ENCODE measurements around the gene LHX4. TPM values are rescaled to one million over a fixed set of nuclear protein-coding genes. Genes with fewer than 3 reads are reported as not detected.

Gene LHX4
- total and polyA plus RNA-seq, 10 of the 15 experiments (the other 5 are each of a cell fraction or from before 2014, with no cell fraction given): 0.05 to 0.80 (median 0.32) TPM; not detected in 6

DNA sequence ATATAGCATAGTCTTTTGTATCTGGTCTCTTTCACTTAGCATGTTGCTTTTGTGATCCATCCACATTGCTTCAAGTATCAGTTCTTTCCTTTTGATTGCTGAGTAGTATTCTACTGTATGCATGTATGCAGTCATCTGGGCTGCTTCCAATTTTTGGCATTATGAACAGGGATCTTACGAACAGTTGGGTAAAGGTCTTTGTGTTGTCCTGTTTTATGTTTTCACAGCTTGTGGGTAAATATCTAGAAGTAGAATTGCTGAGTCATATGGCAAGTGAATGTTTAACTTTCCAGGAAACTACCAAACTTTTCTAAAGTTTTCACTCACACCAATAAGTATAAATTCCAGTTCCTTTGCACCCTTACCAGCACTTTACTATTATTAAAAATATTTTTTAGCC lies 60.9 kb downstream of the LHX4 start (continued):
- TF ChIP-seq, protein P1, sequence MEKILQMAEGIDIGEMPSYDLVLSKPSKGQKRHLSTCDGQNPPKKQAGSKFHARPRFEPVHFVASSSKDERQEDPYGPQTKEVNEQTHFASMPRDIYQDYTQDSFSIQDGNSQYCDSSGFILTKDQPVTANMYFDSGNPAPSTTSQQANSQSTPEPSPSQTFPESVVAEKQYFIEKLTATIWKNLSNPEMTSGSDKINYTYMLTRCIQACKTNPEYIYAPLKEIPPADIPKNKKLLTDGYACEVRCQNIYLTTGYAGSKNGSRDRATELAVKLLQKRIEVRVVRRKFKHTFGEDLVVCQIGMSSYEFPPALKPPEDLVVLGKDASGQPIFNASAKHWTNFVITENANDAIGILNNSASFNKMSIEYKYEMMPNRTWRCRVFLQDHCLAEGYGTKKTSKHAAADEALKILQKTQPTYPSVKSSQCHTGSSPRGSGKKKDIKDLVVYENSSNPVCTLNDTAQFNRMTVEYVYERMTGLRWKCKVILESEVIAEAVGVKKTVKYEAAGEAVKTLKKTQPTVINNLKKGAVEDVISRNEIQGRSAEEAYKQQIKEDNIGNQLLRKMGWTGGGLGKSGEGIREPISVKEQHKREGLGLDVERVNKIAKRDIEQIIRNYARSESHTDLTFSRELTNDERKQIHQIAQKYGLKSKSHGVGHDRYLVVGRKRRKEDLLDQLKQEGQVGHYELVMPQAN (conservative IDR thresholded peaks at IDR 0.05): 0 out of 2 replicates have a peak, but pooled peaks have one; percentile 29
- TF ChIP-seq MEF2A (IDR thresholded peaks at IDR 0.05; ENCODE audit: insufficient read depth, low read depth, low read length) (0 out of 2 replicates have a peak, but pooled peaks have one; percentile 13), IKZF2 (IDR thresholded peaks at IDR 0.05) (peak; percentile 54), ZNF217 (IDR thresholded peaks at IDR 0.05) (0 out of 2 replicates have a peak, but pooled peaks have one; percentile 66), NFYB (IDR thresholded peaks at IDR 0.05; ENCODE audit: insufficient read depth, low read depth, low read length) (no peak), IKZF1 (conservative IDR thresholded peaks at IDR 0.05) (peak; percentile 34), RAD21 (IDR thresholded peaks at IDR 0.05; ENCODE audit: insufficient read depth, low read depth, low read length) (no peak), ZNF622 (IDR thresholded peaks at IDR 0.05) (no peak), HDAC6 (IDR thresholded peaks at IDR 0.05; ENCODE audit: unreplicated experiment) (no peak), CBX3 (IDR thresholded peaks at IDR 0.05; ENCODE audit: borderline replicate concordance, low read depth) (no peak)
- TF ChIP-seq, protein P2, sequence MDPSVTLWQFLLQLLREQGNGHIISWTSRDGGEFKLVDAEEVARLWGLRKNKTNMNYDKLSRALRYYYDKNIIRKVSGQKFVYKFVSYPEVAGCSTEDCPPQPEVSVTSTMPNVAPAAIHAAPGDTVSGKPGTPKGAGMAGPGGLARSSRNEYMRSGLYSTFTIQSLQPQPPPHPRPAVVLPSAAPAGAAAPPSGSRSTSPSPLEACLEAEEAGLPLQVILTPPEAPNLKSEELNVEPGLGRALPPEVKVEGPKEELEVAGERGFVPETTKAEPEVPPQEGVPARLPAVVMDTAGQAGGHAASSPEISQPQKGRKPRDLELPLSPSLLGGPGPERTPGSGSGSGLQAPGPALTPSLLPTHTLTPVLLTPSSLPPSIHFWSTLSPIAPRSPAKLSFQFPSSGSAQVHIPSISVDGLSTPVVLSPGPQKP (IDR thresholded peaks at IDR 0.05; ENCODE audit: low read depth, low read length): no peak
- TF ChIP-seq, protein P3, sequence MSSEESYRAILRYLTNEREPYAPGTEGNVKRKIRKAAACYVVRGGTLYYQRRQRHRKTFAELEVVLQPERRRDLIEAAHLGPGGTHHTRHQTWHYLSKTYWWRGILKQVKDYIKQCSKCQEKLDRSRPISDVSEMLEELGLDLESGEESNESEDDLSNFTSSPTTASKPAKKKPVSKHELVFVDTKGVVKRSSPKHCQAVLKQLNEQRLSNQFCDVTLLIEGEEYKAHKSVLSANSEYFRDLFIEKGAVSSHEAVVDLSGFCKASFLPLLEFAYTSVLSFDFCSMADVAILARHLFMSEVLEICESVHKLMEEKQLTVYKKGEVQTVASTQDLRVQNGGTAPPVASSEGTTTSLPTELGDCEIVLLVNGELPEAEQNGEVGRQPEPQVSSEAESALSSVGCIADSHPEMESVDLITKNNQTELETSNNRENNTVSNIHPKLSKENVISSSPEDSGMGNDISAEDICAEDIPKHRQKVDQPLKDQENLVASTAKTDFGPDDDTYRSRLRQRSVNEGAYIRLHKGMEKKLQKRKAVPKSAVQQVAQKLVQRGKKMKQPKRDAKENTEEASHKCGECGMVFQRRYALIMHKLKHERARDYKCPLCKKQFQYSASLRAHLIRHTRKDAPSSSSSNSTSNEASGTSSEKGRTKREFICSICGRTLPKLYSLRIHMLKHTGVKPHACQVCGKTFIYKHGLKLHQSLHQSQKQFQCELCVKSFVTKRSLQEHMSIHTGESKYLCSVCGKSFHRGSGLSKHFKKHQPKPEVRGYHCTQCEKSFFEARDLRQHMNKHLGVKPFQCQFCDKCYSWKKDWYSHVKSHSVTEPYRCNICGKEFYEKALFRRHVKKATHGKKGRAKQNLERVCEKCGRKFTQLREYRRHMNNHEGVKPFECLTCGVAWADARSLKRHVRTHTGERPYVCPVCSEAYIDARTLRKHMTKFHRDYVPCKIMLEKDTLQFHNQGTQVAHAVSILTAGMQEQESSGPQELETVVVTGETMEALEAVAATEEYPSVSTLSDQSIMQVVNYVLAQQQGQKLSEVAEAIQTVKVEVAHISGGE (CRISPR knock-in tag; IDR thresholded peaks at IDR 0.05): no peak
- TF ChIP-seq, protein P4, sequence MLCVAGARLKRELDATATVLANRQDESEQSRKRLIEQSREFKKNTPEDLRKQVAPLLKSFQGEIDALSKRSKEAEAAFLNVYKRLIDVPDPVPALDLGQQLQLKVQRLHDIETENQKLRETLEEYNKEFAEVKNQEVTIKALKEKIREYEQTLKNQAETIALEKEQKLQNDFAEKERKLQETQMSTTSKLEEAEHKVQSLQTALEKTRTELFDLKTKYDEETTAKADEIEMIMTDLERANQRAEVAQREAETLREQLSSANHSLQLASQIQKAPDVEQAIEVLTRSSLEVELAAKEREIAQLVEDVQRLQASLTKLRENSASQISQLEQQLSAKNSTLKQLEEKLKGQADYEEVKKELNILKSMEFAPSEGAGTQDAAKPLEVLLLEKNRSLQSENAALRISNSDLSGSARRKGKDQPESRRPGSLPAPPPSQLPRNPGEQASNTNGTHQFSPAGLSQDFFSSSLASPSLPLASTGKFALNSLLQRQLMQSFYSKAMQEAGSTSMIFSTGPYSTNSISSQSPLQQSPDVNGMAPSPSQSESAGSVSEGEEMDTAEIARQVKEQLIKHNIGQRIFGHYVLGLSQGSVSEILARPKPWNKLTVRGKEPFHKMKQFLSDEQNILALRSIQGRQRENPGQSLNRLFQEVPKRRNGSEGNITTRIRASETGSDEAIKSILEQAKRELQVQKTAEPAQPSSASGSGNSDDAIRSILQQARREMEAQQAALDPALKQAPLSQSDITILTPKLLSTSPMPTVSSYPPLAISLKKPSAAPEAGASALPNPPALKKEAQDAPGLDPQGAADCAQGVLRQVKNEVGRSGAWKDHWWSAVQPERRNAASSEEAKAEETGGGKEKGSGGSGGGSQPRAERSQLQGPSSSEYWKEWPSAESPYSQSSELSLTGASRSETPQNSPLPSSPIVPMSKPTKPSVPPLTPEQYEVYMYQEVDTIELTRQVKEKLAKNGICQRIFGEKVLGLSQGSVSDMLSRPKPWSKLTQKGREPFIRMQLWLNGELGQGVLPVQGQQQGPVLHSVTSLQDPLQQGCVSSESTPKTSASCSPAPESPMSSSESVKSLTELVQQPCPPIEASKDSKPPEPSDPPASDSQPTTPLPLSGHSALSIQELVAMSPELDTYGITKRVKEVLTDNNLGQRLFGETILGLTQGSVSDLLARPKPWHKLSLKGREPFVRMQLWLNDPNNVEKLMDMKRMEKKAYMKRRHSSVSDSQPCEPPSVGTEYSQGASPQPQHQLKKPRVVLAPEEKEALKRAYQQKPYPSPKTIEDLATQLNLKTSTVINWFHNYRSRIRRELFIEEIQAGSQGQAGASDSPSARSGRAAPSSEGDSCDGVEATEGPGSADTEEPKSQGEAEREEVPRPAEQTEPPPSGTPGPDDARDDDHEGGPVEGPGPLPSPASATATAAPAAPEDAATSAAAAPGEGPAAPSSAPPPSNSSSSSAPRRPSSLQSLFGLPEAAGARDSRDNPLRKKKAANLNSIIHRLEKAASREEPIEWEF (IDR thresholded peaks at IDR 0.05; ENCODE audit: insufficient replicate concordance, low read depth, low read length): no peak
- TF ChIP-seq, protein P5, sequence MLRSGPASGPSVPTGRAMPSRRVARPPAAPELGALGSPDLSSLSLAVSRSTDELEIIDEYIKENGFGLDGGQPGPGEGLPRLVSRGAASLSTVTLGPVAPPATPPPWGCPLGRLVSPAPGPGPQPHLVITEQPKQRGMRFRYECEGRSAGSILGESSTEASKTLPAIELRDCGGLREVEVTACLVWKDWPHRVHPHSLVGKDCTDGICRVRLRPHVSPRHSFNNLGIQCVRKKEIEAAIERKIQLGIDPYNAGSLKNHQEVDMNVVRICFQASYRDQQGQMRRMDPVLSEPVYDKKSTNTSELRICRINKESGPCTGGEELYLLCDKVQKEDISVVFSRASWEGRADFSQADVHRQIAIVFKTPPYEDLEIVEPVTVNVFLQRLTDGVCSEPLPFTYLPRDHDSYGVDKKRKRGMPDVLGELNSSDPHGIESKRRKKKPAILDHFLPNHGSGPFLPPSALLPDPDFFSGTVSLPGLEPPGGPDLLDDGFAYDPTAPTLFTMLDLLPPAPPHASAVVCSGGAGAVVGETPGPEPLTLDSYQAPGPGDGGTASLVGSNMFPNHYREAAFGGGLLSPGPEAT (IDR thresholded peaks at IDR 0.05; ENCODE audit: low read depth): peak; percentile 67; the same call in 1 of the 2 replicates
